Fibroblast of lung (primary cell): ENCODE measurements around the gene PGM1. TPM values are rescaled to one million over a fixed set of nuclear protein-coding genes. Genes with fewer than 3 reads are reported as not detected.

Source experiments
- DNase-seq, 2 donors: peaks; one replicate each; pipeline versions ENCODE4 v3.0.0 to v3.0.0-alpha.2; 2010; ENCODE audit warnings: low read depth in 2 of 2
- H2AFZ ChIP-seq: 2 replicates; pipeline ENCODE4 v1.5.1; 2012; ENCODE audit warnings: low read length, control low read depth, inconsistent platforms
- H3K27ac ChIP-seq: 2 replicates; pipeline ENCODE4 v1.5.1; 2011; ENCODE audit warnings: low read length, control low read depth; ENCODE audit not compliant: insufficient read depth
- H3K27me3 ChIP-seq: 2 replicates; pipeline ENCODE4 v1.5.1; 2011; ENCODE audit warnings: mild to moderate bottlenecking, low read length; ENCODE audit not compliant: control insufficient read depth, insufficient read depth
- H3K36me3 ChIP-seq: 2 replicates; pipeline ENCODE4 v1.5.1; 2011; ENCODE audit warnings: low read length; ENCODE audit not compliant: control insufficient read depth, insufficient read depth
- H3K4me1 ChIP-seq: 2 replicates; pipeline ENCODE4 v1.5.1; 2011; ENCODE audit warnings: low read length; ENCODE audit not compliant: control insufficient read depth, insufficient read depth; ENCODE audit errors: extremely low read depth
- H3K4me2 ChIP-seq: 2 replicates; pipeline ENCODE4 v1.5.1; 2011; ENCODE audit warnings: low read length, control low read depth; ENCODE audit not compliant: insufficient read depth; ENCODE audit errors: extremely low read depth
- H3K4me3 ChIP-seq, 4 experiments: fragments of 200-600 bp in 1 of 4; sonication (generic) in 1 of 4; replicated peaks in 1 of 4; 2 replicates each; pipeline ENCODE4 v1.5.1; 2011 to 2016; ENCODE audit warnings: low read length in 4 of 4, low read depth in 3 of 4, mild to moderate bottlenecking in 3 of 4, control low read depth in 2 of 4, inconsistent platforms in 1 of 4, mixed read lengths in 1 of 4; ENCODE audit not compliant: insufficient read depth in 1 of 4; ENCODE audit errors: control extremely low read depth in 1 of 4
- H3K79me2 ChIP-seq: 2 replicates; pipeline ENCODE4 v1.5.1; 2012; ENCODE audit warnings: mild to moderate bottlenecking, low read length, inconsistent platforms; ENCODE audit not compliant: control insufficient read depth, insufficient read depth
- H3K9ac ChIP-seq: 2 replicates; pipeline ENCODE4 v1.5.1; 2011; ENCODE audit warnings: mild to moderate bottlenecking, low read length, control low read depth; ENCODE audit not compliant: insufficient read depth
- H3K9me3 ChIP-seq: 2 replicates; pipeline ENCODE4 v1.5.1; 2012; ENCODE audit warnings: low read depth, low read length; ENCODE audit not compliant: control insufficient read depth, insufficient read depth
- H4K20me1 ChIP-seq: 2 replicates; pipeline ENCODE4 v1.5.1; 2011; ENCODE audit warnings: low read length; ENCODE audit not compliant: control insufficient read depth, insufficient read depth; ENCODE audit errors: extremely low read depth
- EZH2 ChIP-seq: IDR thresholded peaks from 2 replicates; pipeline ENCODE4 v1.5.1; 2012; ENCODE audit warnings: low read length, control low read depth, mild to moderate bottlenecking; ENCODE audit errors: missing control alignments
- polyA plus RNA-seq, 2 donors: library from polyadenylated mRNA; depleted of rRNA in 1 of 2; stranded (reverse) in 1 of 2; unstranded in 1 of 2; fragments of >200 nt; gene quantifications; 2 replicates each; pipeline ENCODE4 v1.2.1, GENCODE V29; 2011 to 2012; ENCODE audit warnings: missing spikeins in 1 of 2
- total RNA-seq: library from RNA; depleted of rRNA; stranded (reverse); fragments of >200 nt; gene quantifications from 2 replicates; pipeline ENCODE4 v1.2.1, GENCODE V29; 2014
- TF ChIP-seq, protein P1 (sequence below), 2 donors: IDR thresholded peaks in 1 of 2; conservative IDR thresholded peaks in 1 of 2; 1 replicate in 1 of 2; 2 replicates in 1 of 2; pipeline ENCODE4 v1.5.1; 2011 to 2012; ENCODE audit warnings: low read length in 2 of 2, control low read depth in 1 of 2, inconsistent platforms in 1 of 2, low read depth in 1 of 2, mild to moderate bottlenecking in 1 of 2

The PGM1 gene
- total and polyA plus RNA-seq, 2 donors (not counting 1 experiment from before 2014, with no cell fraction given) = 43.7 to 51.4 TPM

- Histone ChIP-seq H3K9me3 (no peaks in the 10 kb centered on the region), H3K4me1 (no peaks in the 10 kb centered on the region), H3K79me2 (no peaks in the 10 kb centered on the region), H3K4me3 (no peak overlapping the region), H3K9ac (no peak overlapping the region), H3K4me2 (no peak overlapping the region), H2AFZ (no peak overlapping the region), H3K27me3 (no peaks in the 10 kb centered on the region), H3K36me3 (no peaks in the 10 kb centered on the region), H3K27ac (no peak overlapping the region), H4K20me1 (no peaks in the 10 kb centered on the region)
- DNase-seq = no peak
- TF ChIP-seq, protein P1, sequence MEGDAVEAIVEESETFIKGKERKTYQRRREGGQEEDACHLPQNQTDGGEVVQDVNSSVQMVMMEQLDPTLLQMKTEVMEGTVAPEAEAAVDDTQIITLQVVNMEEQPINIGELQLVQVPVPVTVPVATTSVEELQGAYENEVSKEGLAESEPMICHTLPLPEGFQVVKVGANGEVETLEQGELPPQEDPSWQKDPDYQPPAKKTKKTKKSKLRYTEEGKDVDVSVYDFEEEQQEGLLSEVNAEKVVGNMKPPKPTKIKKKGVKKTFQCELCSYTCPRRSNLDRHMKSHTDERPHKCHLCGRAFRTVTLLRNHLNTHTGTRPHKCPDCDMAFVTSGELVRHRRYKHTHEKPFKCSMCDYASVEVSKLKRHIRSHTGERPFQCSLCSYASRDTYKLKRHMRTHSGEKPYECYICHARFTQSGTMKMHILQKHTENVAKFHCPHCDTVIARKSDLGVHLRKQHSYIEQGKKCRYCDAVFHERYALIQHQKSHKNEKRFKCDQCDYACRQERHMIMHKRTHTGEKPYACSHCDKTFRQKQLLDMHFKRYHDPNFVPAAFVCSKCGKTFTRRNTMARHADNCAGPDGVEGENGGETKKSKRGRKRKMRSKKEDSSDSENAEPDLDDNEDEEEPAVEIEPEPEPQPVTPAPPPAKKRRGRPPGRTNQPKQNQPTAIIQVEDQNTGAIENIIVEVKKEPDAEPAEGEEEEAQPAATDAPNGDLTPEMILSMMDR (conservative IDR thresholded peaks at IDR 0.05 in 1 of 2, IDR thresholded peaks at IDR 0.05 in 1 of 2; ENCODE audit: low read depth in 1 of 2, low read length in 2 of 2) = no peak
- no peak for TF ChIP-seq EZH2
Measured at GRCh38 chr1:63682936-63683335, 89.7 kb downstream of the PGM1 start.

- Histone ChIP-seq H2AFZ (no peak overlapping the region), H4K20me1 (no peaks in the 10 kb centered on the region), H3K4me1 (no peaks in the 10 kb centered on the region), H3K9ac (no peak overlapping the region), H3K4me2 (no peak overlapping the region), H3K79me2 (no peaks in the 10 kb centered on the region), H3K36me3 (no peaks in the 10 kb centered on the region), H3K27me3 (no peaks in the 10 kb centered on the region), H3K9me3 (no peaks in the 10 kb centered on the region), H3K27ac (no peak overlapping the region), H3K4me3 (no peak overlapping the region)
- no peak for TF ChIP-seq EZH2
- TF ChIP-seq, protein P1 (conservative IDR thresholded peaks at IDR 0.05 in 1 of 2, IDR thresholded peaks at IDR 0.05 in 1 of 2; ENCODE audit: low read depth in 1 of 2, low read length in 2 of 2) = no peak
- DNase-seq = no peak
Measured at GRCh38 chr1:63683759-63684158, 90.5 kb downstream of the PGM1 start.

- no peak for DNase-seq
- H3K9ac ChIP-seq = no peak overlapping the region
- TF ChIP-seq EZH2 = no peak
- TF ChIP-seq, protein P1 (conservative IDR thresholded peaks at IDR 0.05 in 1 of 2, IDR thresholded peaks at IDR 0.05 in 1 of 2; ENCODE audit: low read depth in 1 of 2, low read length in 2 of 2) = no peak
Measured at GRCh38 chr1:63686696-63687095, 93.5 kb downstream of the PGM1 start.

More at GRCh38 chr1:63686696-63687095, 93.5 kb downstream of the PGM1 start:
- H3K79me2 ChIP-seq = no peaks in the 10 kb centered on the region
- no peaks in the 10 kb centered on the region for H3K36me3 ChIP-seq
- no peak overlapping the region for H3K27ac ChIP-seq
- no peaks in the 10 kb centered on the region for H4K20me1 ChIP-seq
- H3K27me3 ChIP-seq = no peaks in the 10 kb centered on the region
- no peaks in the 10 kb centered on the region for H3K9me3 ChIP-seq
- no peak overlapping the region for H2AFZ ChIP-seq
- H3K4me3 ChIP-seq = no peak overlapping the region
- H3K4me2 ChIP-seq = no peak overlapping the region
- H3K4me1 ChIP-seq = no peaks in the 10 kb centered on the region
